Large intestine (tissue), 12 donors: ENCODE results near the gene MRPL49. TPM values are rescaled to one million over a fixed set of nuclear protein-coding genes. Genes with fewer than 3 reads are reported as not detected.

Source experiments
- DNase-seq, 2 donors: peaks; one replicate each; pipeline versions ENCODE4 v3.0.0 to v3.0.0-alpha.2; 2013
- H3K27ac ChIP-seq: one replicate; pipeline ENCODE4 v1.5.1; 2013; ENCODE audit warnings: low read length
- H3K27me3 ChIP-seq: 2 replicates; pipeline ENCODE4 v1.6.1; 2013; ENCODE audit warnings: low read length; ENCODE audit not compliant: control insufficient read depth, insufficient read depth
- H3K36me3 ChIP-seq: 2 replicates; pipeline ENCODE4 v1.6.1; 2013; ENCODE audit warnings: low read length; ENCODE audit not compliant: control insufficient read depth, insufficient read depth
- H3K4me1 ChIP-seq: one replicate; pipeline ENCODE4 v1.6.1; 2013; ENCODE audit warnings: low read length; ENCODE audit not compliant: control insufficient read depth, insufficient read depth
- H3K4me3 ChIP-seq: one replicate; pipeline ENCODE4 v1.5.1; 2013; ENCODE audit warnings: low read length
- H3K9me3 ChIP-seq: one replicate; pipeline ENCODE4 v1.6.1; 2013; ENCODE audit warnings: mild to moderate bottlenecking, low read depth, low read length, moderate library complexity; ENCODE audit not compliant: control insufficient read depth
- WGBS: methylation state at CpG from one replicate; pipeline ENCODE4 v1.1.5; 2013; ENCODE audit warnings: low lambda C conversion rate; ENCODE audit not compliant: insufficient coverage; 5-methylcytosine and 5-hydroxymethylcytosine counted together
- long read RNA-seq, 11 donors: transcript quantifications; one replicate each; lab custom pipeline, GENCODE V29; 2026
- polyA plus RNA-seq: library from polyadenylated mRNA; unstranded; fragments of 120-200 nt; gene quantifications from one replicate; pipeline ENCODE4 v1.2.1, GENCODE V29; 2013

MRPL49 gene
- polyA plus RNA-seq: 35.1 TPM
- long read RNA-seq, donor 1, transcript MRPL49-201 (4 exons, 2,019 nt): major isoform, 11 of 11 reads
- long read RNA-seq, donor 1, partial matches to known transcripts: 0 of 11 reads
- long read RNA-seq, donor 1, other reads (novel, unspliced or antisense): 0 of 11 reads
- long read RNA-seq, donor 2, transcript MRPL49-201 (4 exons, 2,019 nt): major isoform, 19 of 21 reads
- long read RNA-seq, donor 2, partial matches to known transcripts: 0 of 21 reads
- long read RNA-seq, donor 2, other reads (novel, unspliced or antisense): 0 of 21 reads
- long read RNA-seq, donor 3: 0 reads
- long read RNA-seq, donor 4, partial matches to known transcripts: 11 of 13 reads
- long read RNA-seq, donor 4, other reads (novel, unspliced or antisense): 0 of 13 reads
- long read RNA-seq, donor 5, partial matches to known transcripts: 0 of 4 reads
- long read RNA-seq, donor 5, other reads (novel, unspliced or antisense): 0 of 4 reads
- long read RNA-seq, donor 6, transcript MRPL49-201 (4 exons, 2,019 nt): major isoform, 16 of 18 reads
- long read RNA-seq, donor 6, partial matches to known transcripts: 0 of 18 reads
- long read RNA-seq, donor 6, other reads (novel, unspliced or antisense): 0 of 18 reads
- long read RNA-seq, donor 7, partial matches to known transcripts: 0 of 4 reads
- long read RNA-seq, donor 7, other reads (novel, unspliced or antisense): 0 of 4 reads
- long read RNA-seq, donor 8, transcript MRPL49-201 (4 exons, 2,019 nt): major isoform, 17 of 97 reads
- long read RNA-seq, donor 8, partial matches to known transcripts: 78 of 97 reads
- long read RNA-seq, donor 8, other reads (novel, unspliced or antisense): 0 of 97 reads
- long read RNA-seq, donor 9, transcript MRPL49-201 (4 exons, 2,019 nt): major isoform, 18 of 19 reads
- long read RNA-seq, donor 9, partial matches to known transcripts: 0 of 19 reads
- long read RNA-seq, donor 9, other reads (novel, unspliced or antisense): 0 of 19 reads
- long read RNA-seq, donor 10, transcript MRPL49-201 (4 exons, 2,019 nt): major isoform, 23 of 26 reads
- long read RNA-seq, donor 10, partial matches to known transcripts: 0 of 26 reads
- long read RNA-seq, donor 10, other reads (novel, unspliced or antisense): 0 of 26 reads
- long read RNA-seq, donor 11, transcript MRPL49-201 (4 exons, 2,019 nt): major isoform, 14 of 20 reads
- long read RNA-seq, donor 11, partial matches to known transcripts: 5 of 20 reads
- long read RNA-seq, donor 11, other reads (novel, unspliced or antisense): 0 of 20 reads

DNA sequence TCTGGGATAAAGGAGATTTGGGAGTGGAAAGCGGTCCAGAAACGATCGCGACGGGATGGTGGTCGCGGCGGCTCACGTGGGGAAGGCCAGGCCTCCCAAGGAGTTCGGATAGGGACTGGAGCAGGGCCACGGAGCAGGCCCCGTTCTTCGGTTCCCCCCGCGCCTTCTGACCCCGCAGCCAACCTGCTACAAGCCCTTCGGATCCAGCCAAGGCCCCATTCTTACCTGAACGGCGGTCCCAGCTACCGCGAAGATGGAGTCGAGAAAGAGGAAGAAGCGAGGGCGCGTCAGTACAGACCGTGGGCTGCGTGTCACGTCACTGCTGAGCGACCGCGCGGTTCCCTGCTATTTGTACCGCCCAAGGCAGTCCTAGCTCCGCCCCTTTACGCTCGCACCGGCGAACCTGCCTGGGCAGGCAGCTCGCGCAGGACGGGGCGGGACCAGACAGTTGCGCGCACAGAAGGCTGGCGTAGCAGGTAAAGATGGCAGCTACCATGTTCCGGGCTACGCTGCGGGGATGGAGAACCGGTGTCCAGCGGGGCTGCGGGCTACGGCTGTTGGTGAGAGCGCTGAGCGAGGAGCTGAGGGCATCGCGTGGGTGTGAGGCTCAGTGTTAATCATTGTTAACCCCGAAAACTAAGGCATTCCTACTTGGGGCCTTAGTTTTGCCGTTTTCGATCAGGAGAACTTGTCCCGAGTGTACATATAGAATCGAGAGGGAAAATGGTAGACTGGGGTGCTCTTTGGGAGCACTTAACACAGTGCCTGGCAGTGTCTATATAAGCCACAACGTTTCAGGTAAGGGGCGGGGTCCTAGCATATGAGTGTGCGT is at the start of gene MRPL49, which contains the start of gene FAU:
Gene MRPL49 (plus strand): TSS at position 457 of the 832 bp plus-strand sequence. CDS start 26 bp downstream, at position 483.
Gene FAU (minus strand): TSS at position 270 of the 832 bp plus-strand sequence. CDS start 321 bp downstream, outside the sequence.
- peak within 1 kb of the TSS; percentile 92 for H3K27ac ChIP-seq
- peaks cover 60% of the 10 kb centered on the region for H3K36me3 ChIP-seq
- H3K4me1 ChIP-seq: peaks cover 27% of the 10 kb centered on the region
- no peaks in the 10 kb centered on the region for H3K27me3 ChIP-seq
- 0% methylated on average over 1 of the region's 64 CpGs for WGBS
- DNase-seq: peak; percentile 99
- H3K4me3 ChIP-seq: peak within 1 kb of the TSS; percentile 88
- H3K9me3 ChIP-seq: no peaks in the 10 kb centered on the region

DNA sequence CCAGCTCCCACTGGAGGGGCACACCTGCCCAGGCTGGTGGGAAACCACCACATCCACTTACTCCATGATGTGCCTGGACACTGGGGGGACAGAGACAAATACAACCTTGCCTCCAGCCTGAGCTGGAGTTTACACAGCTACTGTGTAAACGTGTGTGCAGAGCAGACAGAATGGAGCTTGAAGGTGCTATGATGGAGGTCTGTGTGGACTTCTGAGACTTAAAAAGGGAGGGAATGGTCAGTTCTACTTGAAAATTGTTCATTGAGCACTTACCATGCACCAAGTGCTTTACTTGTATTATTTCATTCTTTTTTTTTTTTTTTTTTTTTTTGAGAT is 49.5 kb upstream of the MRPL49 start:
- H3K9me3 ChIP-seq: no peaks in the 10 kb centered on the region
- no peak for DNase-seq
- peaks cover 9% of the 10 kb centered on the region for H3K4me1 ChIP-seq
- WGBS: no CpG with 5 or more reads among the region's 1 CpG
- H3K27ac ChIP-seq: no peak overlapping the region
- H3K36me3 ChIP-seq: no peaks in the 10 kb centered on the region
- no peaks in the 10 kb centered on the region for H3K27me3 ChIP-seq
- H3K4me3 ChIP-seq: no peak overlapping the region

DNA sequence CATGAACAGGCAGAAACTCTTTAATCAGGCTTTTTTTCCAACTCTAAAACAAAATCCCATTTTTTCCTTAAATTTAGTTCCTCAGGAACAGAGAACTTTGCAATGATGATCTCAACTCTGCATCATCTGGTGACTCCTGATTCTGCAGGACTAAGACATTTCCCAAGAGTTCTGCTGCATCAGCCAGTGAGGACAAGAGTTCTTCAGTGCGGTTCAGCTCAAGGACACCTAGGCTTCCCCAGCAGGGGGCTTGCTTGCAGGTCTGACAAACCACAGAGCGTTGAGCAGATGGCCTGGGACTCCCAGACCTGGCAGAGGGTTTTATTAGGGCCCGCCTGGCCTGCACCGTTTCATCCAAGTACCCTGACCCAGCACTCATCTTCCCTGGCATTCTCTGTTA is 44.7 kb upstream of the MRPL49 start:
- WGBS: no CpG with 5 or more reads among the region's 4 CpGs
- no peak for DNase-seq
- H3K9me3 ChIP-seq: no peaks in the 10 kb centered on the region
- H3K27ac ChIP-seq: no peak overlapping the region
- H3K4me1 ChIP-seq: peaks cover 8% of the 10 kb centered on the region
- no peak overlapping the region for H3K4me3 ChIP-seq
- no peaks in the 10 kb centered on the region for H3K27me3 ChIP-seq
- H3K36me3 ChIP-seq: peaks cover 8% of the 10 kb centered on the region

DNA sequence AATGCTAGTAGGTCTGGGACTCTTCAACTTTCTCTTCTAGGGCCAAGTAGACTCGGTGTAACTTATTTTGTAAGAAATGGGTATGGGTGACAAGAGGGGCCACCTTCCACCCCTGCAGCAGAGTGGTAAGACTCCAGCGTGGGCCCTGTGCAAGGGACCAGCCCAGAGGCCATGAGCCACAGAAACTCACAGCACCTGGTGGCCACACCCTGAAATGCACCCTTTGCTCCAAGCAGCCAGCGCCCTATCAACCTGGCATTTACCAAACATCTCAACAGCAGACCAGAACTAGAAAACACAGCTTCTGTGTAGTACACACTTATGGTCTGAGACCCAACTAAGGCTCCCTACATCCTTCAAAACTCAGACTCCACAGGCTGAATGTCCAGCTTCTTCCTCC is 44.0 kb upstream of the MRPL49 start:
- Histone ChIP-seq H3K36me3 (peaks cover 8% of the 10 kb centered on the region), H3K4me1 (peaks cover 8% of the 10 kb centered on the region), H3K27ac (no peak overlapping the region), H3K9me3 (no peaks in the 10 kb centered on the region), H3K27me3 (no peaks in the 10 kb centered on the region), H3K4me3 (no peak overlapping the region)
- peak; percentile 54 to 66 for DNase-seq
- WGBS: no CpG with 5 or more reads among the region's 3 CpGs

DNA sequence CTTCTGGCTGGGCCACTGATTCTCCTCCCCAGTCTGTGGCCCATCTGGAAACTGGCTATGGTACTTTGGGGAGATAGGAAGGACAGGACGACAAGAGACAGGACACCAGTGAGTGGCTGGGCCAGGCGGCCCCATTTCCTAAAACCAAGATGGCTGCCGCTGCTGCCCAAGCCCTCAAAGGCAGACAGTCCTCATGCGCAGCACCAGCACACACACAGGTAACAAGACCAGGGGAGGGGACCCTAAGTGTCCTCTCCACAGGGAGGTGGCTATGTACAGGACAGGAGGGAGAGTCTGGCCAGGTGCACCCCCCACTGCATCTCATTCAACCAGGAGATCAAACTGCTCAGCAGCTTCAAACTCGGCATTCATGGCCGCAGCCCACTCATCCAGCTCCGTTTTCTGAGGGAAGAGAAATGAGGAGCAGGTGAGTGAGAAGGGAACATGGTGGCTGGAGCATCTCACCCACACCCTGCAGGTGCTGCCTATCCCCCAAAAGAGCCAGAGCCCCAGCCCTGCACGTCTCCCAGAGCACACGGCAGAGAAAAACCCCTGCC is 43.3 kb upstream of the MRPL49 start:
- no peak for DNase-seq
- Histone ChIP-seq H3K9me3 (no peaks in the 10 kb centered on the region), H3K27ac (no peak overlapping the region), H3K36me3 (peaks cover 8% of the 10 kb centered on the region), H3K27me3 (no peaks in the 10 kb centered on the region), H3K4me3 (no peak overlapping the region), H3K4me1 (peaks cover 8% of the 10 kb centered on the region)
- WGBS: no CpG with 5 or more reads among the region's 9 CpGs

DNA sequence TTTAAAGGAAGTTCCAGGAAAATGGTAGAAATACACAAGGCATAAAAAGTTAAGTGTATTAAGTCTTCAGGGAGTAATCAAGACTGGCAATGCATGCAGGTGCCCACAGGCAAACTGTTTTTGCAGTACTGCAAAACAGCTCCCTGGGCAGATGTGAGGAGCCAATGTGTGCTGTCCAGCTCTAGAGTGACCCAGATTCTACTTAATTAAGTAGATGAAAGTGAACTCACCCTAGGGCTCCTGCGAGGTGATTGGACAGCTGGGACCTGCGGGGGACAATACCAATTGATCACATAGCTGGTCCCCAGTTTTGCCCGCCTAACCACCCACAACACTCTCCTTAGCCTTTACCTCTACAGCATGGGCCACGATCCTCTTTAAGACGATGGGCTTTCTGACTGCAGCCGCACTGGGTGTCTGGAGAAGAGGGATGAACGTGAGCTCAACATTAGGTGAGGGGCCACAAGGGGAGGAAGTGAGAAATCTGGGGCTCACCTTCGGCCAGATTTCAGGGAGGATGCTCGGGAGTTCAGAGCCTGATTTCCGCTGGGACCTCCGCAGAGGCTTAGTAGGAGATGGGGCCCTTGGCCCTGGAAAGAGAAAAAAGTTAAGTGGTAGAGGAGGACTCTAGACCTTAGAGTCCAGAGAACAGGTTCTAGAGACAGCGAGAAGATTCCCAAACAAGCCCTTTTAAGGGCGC is 38.8 kb upstream of the MRPL49 start:
- H3K4me1 ChIP-seq: peaks cover 12% of the 10 kb centered on the region
- H3K27me3 ChIP-seq: no peaks in the 10 kb centered on the region
- WGBS: no CpG with 5 or more reads among the region's 13 CpGs
- peak in 1 of 2 donors; percentile 0 for DNase-seq
- H3K9me3 ChIP-seq: no peaks in the 10 kb centered on the region
- no peak overlapping the region for H3K27ac ChIP-seq
- H3K36me3 ChIP-seq: peaks cover 43% of the 10 kb centered on the region
- H3K4me3 ChIP-seq: peak overlapping the region; percentile 86

DNA sequence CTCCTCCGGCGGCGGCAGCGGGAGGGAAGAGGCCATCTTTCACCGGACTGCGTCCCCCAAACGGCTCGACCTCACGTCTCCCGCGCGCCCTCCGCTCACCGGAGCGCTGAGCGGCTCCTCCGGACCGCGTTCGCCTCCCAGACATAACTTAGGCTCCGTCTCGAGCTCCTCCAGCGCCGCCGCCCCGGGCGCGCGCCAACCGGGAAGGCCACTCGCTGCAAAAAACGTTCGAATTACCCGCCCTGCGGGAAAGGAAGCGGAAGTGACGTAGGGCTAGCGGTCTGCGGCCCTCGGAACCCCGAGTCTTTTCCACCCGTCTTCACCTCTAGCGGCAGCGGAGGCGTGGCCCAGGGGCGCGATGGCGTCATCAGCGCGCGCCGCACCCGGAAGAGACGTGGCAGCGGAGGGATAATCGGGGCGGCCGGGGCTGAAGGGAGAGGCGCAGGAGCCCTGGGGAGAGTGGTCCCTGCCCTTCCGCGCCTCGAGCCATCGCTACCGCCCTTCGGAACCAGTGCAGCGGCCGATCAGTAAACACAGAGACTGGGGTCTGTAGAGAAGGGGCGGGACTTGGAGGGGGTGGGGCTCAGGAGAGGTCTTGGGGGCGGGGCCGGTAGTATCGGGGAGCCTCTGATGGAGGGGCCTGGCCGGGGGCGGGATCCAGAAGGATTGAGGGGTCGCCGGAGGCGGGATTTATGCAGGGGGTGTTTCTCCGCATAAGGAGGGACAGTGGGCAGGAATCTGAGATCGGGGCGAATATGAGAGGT is 38.1 kb upstream of the MRPL49 start, which contains the start of the genes CDCA5 and ZFPL1:
Gene CDCA5 (minus strand): TSS at position 207 of the 764 bp plus-strand sequence. CDS start 62 bp downstream, at position 145.
Gene ZFPL1 (plus strand): TSS at position 389 of the 764 bp plus-strand sequence. CDS start 477 bp downstream, outside the sequence.
- peak; percentile 96 for DNase-seq
- no CpG with 5 or more reads among the region's 79 CpGs for WGBS
- Histone ChIP-seq H3K4me1 (peaks cover 7% of the 10 kb centered on the region), H3K27ac (peak within 1 kb of the TSS; percentile 94), H3K9me3 (no peaks in the 10 kb centered on the region), H3K36me3 (peaks cover 50% of the 10 kb centered on the region), H3K4me3 (peak within 1 kb of the TSS; percentile 86), H3K27me3 (no peaks in the 10 kb centered on the region)

DNA sequence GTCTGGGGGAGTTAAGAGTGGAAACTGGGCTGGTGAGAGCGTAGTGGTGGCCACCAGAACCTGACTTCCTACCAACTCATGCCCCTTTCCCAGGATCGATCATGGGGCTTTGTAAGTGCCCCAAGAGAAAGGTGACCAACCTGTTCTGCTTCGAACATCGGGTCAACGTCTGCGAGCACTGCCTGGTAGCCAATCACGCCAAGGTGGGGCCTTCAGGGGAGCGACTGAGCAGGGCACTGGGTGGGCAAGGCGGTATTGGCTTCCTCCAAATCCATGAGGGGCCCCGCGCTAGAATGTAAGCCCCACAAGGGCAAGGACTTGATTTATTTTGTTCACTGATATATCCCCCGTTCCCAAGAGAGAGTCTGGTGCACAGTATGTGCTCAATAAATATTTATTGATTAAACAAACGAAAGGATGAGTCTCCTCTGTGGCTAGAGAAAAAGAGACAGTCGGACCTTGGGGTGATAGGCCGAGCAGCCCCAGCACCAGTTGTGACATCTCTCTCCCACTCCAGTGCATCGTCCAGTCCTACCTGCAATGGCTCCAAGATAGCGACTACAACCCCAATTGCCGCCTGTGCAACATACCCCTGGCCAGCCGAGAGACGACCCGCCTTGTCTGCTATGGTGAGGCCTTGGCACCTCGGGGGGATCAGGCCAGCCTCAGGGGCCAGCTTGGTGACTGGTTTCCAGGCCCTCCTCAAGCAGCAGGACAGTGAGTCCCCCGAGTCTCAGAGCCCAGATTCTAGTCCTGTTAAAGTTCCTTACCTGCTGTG is 37.3 kb upstream of the MRPL49 start:
- peaks cover 53% of the 10 kb centered on the region for H3K36me3 ChIP-seq

More for the DNA sequence above, 37.3 kb upstream of the MRPL49 start:
- no peaks in the 10 kb centered on the region for H3K9me3 ChIP-seq
- peaks cover 7% of the 10 kb centered on the region for H3K4me1 ChIP-seq
- H3K4me3 ChIP-seq: peak overlapping the region; percentile 86
- peak in 1 of 2 donors; percentile 2 for DNase-seq
- no peaks in the 10 kb centered on the region for H3K27me3 ChIP-seq
- WGBS: 80% methylated on average over 1 of the region's 23 CpGs
- peak overlapping the region; percentile 94 for H3K27ac ChIP-seq
